ENCODE data around the gene SKI. TPM values are rescaled to one million over a fixed set of nuclear protein-coding genes. Genes with fewer than 3 reads are reported as not detected.
"Not testable (repeated sequence)": the region's sequence is repeated elsewhere in the genome, so short reads cannot be mapped to it uniquely, and the experiment has no call there.

SKI gene
- total RNA-seq, 2 experiments from 2014 or later, result 29.9 to 30.2 TPM

- POLR2A ChIA-PET, result interaction anchor here (0.7 to 3.9 kb wide), 6 partner anchors 10 to 96 kb away, joined by 3 to 23 read pairs (median 4); partner anchors contain the start of gene FAAP20
- CTCF ChIA-PET, result interaction anchor here (0.8 to 2.3 kb wide), 9 partner anchors 10 to 96 kb away, joined by 3 to 9 read pairs (median 5); partner anchors contain the start of gene FAAP20
Measured at GRCh38 chr1:2290595-2291510, 62.7 kb downstream of the SKI start.

GRCh38 chr1:2291577-2291976 lies 63.5 kb downstream of the SKI start:
- ChIA-PET POLR2A (interaction anchor here (0.6 to 3.9 kb wide), 5 partner anchors 9 to 64 kb away, joined by 3 to 23 read pairs (median 4); no protein-coding TSS in a partner anchor), CTCF (interaction anchor here (1.0 to 2.3 kb wide), 6 partner anchors 9 to 96 kb away, joined by 3 to 9 read pairs (median 6); partner anchors contain the start of gene FAAP20)

GRCh38 chr1:2292725-2293450 lies 64.8 kb downstream of the SKI start:
- ChIA-PET CTCF (interaction anchor here (0.5 kb wide), 1 partner anchor 96 kb away, joined by 3 read pairs; no protein-coding TSS in a partner anchor), POLR2A (interaction anchor here (3.9 kb wide), 1 partner anchor 8 kb away, joined by 23 read pairs; no protein-coding TSS in a partner anchor)

GRCh38 chr1:2294033-2294724 lies 66.1 kb downstream of the SKI start:
- POLR2A ChIA-PET, result no interaction called here
- CTCF ChIA-PET, result interaction anchor here (1.5 kb wide), 1 partner anchor 38 kb away, joined by 4 read pairs; no protein-coding TSS in a partner anchor

DNA sequence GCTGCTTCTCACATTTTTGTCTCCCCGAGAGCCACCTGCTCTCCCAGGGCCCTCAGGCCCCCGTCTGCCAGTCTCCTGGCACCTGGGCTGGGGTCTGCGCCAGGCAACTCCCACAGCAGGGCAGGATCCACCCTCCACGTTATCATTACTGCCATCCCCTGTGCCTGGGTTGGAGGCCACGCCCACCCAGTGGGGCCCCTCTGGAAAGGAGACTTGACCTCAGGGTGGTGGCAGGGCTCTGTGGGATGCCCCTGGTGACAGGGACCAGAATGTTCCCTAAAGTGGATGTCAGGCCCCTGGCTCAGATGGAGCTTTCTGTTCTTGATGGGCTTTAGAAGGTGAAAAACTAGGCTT lies 66.6 kb downstream of the SKI start:
- ChIA-PET CTCF (interaction anchor here (1.5 kb wide), 1 partner anchor 39 kb away, joined by 4 read pairs; no protein-coding TSS in a partner anchor), POLR2A (no interaction called here)

DNA sequence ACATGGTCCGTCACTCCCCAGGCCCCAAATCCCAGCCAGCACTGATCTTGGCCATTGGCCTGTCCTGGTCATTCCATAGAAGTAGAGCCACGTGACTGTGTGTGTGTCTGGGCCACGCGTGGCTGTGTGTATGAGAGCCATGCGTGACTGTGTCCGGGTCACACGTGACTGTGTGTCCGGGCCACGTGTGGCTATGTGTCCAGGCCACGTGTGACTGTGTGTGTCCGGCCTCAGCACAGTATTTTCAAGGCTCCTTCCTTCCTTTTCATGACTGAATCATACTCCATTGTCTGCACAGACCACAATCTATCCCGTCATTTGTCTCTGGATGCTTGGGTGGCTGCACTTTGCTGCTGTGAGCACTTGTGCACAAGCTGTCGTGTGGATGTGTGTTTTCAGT lies 67.4 kb downstream of the SKI start:
- POLR2A ChIA-PET, result interaction anchor here (0.6 kb wide), 1 partner anchor 78 kb away, joined by 6 read pairs; no protein-coding TSS in a partner anchor
- CTCF ChIA-PET, result interaction anchor here (1.5 kb wide), 1 partner anchor 40 kb away, joined by 4 read pairs; no protein-coding TSS in a partner anchor

GRCh38 chr1:2296211-2296610 lies 68.1 kb downstream of the SKI start:
- CTCF ChIA-PET, POLR2A ChIA-PET: not testable (repeated sequence)

DNA sequence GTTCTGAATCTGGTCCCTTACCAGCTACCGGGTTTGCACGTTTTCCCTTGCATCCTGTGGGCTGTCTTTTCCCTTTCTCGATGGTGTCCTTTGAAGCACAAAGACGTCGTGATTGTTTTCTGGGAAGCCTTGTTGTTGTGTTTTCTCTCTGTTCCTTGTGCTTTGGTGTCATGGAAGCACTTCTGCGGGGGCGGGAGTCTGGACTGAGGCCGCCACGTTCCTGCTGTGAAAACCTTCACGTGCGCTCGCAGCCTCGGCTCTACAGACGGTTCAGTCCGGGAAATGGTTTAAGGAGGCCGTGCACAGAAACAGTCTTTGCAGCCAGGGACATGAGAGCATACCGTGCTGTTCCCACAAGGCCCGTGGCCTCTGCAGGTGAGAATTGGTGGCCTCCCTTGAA lies 68.5 kb downstream of the SKI start:
- POLR2A ChIA-PET, result no interaction called here

DNA sequence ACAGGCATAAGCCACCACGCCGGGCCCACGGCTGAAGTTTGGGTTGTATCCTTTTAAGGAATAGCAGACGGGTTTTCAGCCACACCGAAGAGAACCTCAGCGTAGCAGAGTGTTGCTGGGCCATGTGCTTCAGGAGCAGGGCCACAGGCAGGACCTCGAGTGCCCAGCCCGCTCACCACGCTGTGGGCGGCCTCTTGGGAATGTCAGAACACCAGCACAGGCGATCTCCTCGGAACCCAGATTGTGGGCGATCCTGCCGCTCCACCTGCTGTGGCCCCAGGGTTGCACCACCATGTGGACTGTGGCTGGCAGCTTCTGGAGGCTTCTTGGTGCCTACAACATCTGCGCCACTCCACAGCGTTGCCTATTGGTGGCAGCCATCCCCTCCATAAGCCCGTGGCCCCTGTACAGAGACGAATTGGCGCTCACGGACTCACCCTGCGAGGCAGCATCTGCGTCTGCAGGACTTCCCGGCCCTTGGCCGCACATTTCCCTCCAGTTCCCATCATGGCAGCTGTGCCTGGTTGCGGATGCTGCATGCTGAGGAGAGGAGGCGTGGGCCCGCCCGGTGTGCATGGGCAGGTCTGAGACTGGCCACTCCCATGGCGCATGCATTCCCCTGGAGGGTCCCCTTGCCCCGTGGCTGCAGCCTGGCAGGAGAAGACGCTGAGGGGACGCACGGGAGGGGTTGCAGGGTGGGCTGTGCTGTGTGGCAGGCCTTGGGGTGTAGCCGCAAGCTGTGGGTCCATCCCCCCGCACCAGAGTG lies 69.3 kb downstream of the SKI start:
- ChIA-PET CTCF (interaction anchor here (1.0 kb wide), 1 partner anchor 103 kb away, joined by 3 read pairs; the partner anchor contains the start of gene FAAP20), POLR2A (no interaction called here)

More for the DNA sequence above, 68.5 kb downstream of the SKI start:
- CTCF ChIA-PET, result no interaction called here

DNA sequence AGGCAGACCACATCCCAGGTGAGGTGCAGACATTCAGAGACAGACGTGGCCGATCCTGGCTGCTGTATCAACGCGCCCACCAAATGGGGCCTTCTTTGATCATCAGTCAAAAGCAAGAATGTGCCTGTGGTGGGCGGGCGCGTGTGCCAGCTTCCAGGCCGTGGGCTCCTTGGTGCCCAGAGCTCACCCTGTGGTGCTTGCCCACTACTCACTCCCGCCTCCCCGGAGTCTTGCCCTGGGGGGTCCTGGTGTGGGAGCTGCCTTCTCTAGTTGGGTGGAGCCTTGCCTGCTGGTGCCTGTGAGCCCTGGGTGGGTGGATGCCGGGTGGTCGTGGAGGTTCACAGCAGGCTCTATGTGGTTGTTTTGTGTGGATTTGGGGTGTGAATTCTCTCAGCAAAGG lies 70.6 kb downstream of the SKI start:
- CTCF ChIA-PET, result interaction anchor here (1.0 kb wide), 1 partner anchor 104 kb away, joined by 3 read pairs; the partner anchor contains the start of gene FAAP20
- POLR2A ChIA-PET, result no interaction called here

GRCh38 chr1:2299131-2299627 lies 71.1 kb downstream of the SKI start:
- POLR2A ChIA-PET, result interaction anchor here (0.6 kb wide), 1 partner anchor 64 kb away, joined by 4 read pairs; no protein-coding TSS in a partner anchor
- CTCF ChIA-PET, result interaction anchor here (0.6 to 1.2 kb wide), 2 partner anchors 83 to 104 kb away, joined by 3 read pairs; partner anchors contain the start of gene FAAP20

- CTCF ChIA-PET, result interaction anchor here (0.6 to 1.5 kb wide), 7 partner anchors 10 to 255 kb away, joined by 3 to 8 read pairs (median 3); partner anchors contain the start of gene FAAP20
- POLR2A ChIA-PET, result interaction anchor here (0.7 to 2.2 kb wide), 7 partner anchors 9 to 91 kb away, joined by 3 to 23 read pairs (median 5); partner anchors contain the start of genes MORN1 and RER1
Measured at GRCh38 chr1:2300004-2300771, 72.1 kb downstream of the SKI start.

GRCh38 chr1:2300851-2301606 lies 72.9 kb downstream of the SKI start:
- CTCF ChIA-PET, result interaction anchor here (0.8 to 1.5 kb wide), 6 partner anchors 9 to 256 kb away, joined by 3 to 8 read pairs (median 4); partner anchors contain the start of gene FAAP20
- POLR2A ChIA-PET, result interaction anchor here (0.7 to 2.2 kb wide), 7 partner anchors 10 to 90 kb away, joined by 3 to 23 read pairs (median 5); partner anchors contain the start of genes MORN1 and RER1

DNA sequence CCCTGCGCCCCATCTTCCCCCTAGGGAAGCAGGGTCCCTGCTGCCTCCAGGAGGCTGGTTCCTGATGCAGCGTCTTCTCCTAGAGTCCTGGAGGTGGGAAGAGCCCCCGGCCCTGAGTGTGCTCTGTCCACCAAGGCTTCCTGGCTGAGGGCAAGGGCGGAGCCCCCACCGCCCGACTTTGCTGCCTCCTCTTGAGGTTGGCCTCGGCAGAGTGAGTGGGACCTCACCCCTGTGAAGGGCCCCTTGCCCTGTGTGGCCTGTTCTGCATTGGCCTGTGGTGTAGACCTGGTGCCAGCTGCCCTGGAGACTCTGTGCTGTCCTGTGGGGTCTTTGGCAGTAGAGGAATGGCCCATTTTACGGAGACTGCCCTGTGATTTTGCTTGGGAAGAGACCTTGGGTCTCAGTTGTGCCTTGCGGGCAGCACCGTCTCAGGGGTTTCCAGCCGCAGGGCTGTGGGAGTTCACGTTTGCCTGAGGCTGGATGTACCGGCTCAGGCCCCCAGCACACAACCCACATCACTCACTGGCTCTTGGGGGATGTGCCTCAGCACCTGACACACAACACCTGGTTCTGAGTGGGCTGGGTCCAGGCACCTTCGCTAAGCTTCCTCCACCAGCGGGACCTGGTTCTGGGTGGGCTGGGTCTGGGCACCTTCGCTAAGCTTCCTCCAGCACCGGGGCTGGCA lies 73.6 kb downstream of the SKI start:
- ChIA-PET POLR2A (interaction anchor here (0.7 to 2.2 kb wide), 5 partner anchors 11 to 74 kb away, joined by 4 to 23 read pairs (median 5); no protein-coding TSS in a partner anchor), CTCF (interaction anchor here (0.8 to 1.5 kb wide), 3 partner anchors 10 to 45 kb away, joined by 3 to 8 read pairs (median 3); no protein-coding TSS in a partner anchor)

DNA sequence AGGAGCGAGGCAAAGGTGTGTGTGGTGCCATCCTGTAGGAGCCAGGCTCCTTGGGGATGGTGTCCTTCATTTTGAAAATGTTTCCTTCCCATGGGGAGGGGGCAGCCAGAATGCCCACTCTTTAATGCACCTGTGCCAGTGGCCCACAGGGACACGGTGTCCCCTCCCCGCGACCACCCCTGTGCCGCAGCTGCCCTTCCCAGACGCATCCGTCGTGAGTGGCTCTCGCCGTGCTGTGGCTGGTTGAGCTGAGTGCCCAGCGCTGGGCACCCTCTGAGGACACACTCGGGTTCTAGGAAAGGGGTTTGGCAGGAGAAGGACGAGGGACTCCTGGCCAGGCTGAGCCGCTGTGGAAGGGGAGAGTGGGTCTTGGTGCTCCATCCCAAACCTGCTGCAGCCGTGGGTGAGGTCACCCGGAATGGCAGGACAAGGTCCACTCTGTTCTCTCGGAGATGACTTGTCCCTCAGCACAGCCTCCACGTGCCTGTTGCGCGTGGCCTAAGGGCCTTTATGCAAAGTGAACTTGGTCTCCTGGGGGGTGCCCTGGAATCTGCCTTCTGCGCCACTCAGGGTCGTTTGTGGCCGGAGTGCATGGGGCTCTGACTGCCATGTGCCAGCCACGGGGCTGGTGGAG lies 74.3 kb downstream of the SKI start:
- ChIA-PET CTCF (interaction anchor here (1.2 kb wide), 1 partner anchor 107 kb away, joined by 3 read pairs; no protein-coding TSS in a partner anchor), POLR2A (no interaction called here)

Data from activated CD8-positive, alpha-beta memory T cell treated with anti-CD3 and anti-CD28 coated beads for 36 hours (primary cell).